Lower lobe of right lung (tissue), 2 donors: ENCODE results near the gene PRIMPOL. TPM values are rescaled to one million over a fixed set of nuclear protein-coding genes. Genes with fewer than 3 reads are reported as not detected.

Experiments used
- ATAC-seq, 2 donors: fragments of 200-7000 bp; cut with Tn5 transposase; one replicate each; pipeline ENCODE4 v1.9.1; 2020 to 2022; ENCODE audit warnings: mild to moderate bottlenecking in 2 of 2, moderate library complexity in 2 of 2
- DNase-seq: peaks from one replicate; pipeline ENCODE4 v3.0.0-alpha.2; 2020
- H3K27ac ChIP-seq: fragments of 200-600 bp; one replicate; pipeline ENCODE4 v1.8.0; 2022
- H3K27me3 ChIP-seq: fragments of 200-600 bp; one replicate; pipeline ENCODE4 v1.8.0; 2022; ENCODE audit warnings: low read depth
- H3K36me3 ChIP-seq: fragments of 200-600 bp; one replicate; pipeline ENCODE4 v1.8.0; 2022; ENCODE audit warnings: mild to moderate bottlenecking
- H3K4me1 ChIP-seq: fragments of 200-600 bp; one replicate; pipeline ENCODE4 v1.8.0; 2022
- H3K4me3 ChIP-seq: fragments of 200-600 bp; one replicate; pipeline ENCODE4 v1.8.0; 2022; ENCODE audit warnings: mild to moderate bottlenecking
- H3K9me3 ChIP-seq: fragments of 200-600 bp; one replicate; pipeline ENCODE4 v1.8.0; 2022
- intact Hi-C: fragments of 100-400 bp; cut with DNase I; formaldehyde crosslinking; loops from one replicate; pipeline ENCODE4 v1.11.0; 2022
- total RNA-seq: library from RNA; stranded (reverse); fragmentation: NEBNext Ultra II Directional; extraction: Animal tissue kit (Norgen Biotek cat#: 25700); gene quantifications from one replicate; pipeline ENCODE4 v1.2.1, GENCODE V29; 2021
- TF ChIP-seq, protein P1 (sequence below): fragments of 200-600 bp; IDR thresholded peaks from one replicate; pipeline ENCODE4 v1.8.0; 2022; ENCODE audit warnings: antibody characterized with exemption, mild to moderate bottlenecking
- donor health status: DM: no; HTN: yes; CAD: no; lungs with severe emphysema.

PRIMPOL gene
- total RNA-seq, 1 donor from 2014 or later: 14.0 TPM

DNA sequence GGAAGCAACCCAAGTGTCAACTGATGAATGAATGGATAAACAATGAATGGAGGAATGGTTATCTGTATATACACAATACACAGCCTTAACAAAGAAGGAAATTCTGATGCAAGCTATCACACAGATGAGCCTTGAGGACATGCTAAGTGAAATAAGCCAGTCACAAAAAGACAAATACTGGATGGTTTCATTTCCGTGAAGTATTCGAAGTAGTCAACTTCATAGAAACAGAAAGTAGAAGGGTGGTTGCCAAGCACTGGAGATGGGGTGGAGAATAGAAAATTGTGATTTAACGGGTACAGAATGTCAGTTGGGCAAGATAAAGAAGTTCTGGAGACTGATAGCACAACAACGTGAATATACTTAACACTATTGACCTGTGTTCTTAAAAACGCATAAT lies 56.2 kb downstream of the PRIMPOL start:
- DNase-seq (no peak), ATAC-seq (peak in 1 of 2 donors; percentile 68)
- Histone ChIP-seq H3K36me3 (no peaks in the 10 kb centered on the region), H3K9me3 (no peaks in the 10 kb centered on the region), H3K27ac (no peak overlapping the region), H3K4me3 (no peak overlapping the region), H3K4me1 (no peaks in the 10 kb centered on the region), H3K27me3 (no peaks in the 10 kb centered on the region)
- TF ChIP-seq, protein P1, sequence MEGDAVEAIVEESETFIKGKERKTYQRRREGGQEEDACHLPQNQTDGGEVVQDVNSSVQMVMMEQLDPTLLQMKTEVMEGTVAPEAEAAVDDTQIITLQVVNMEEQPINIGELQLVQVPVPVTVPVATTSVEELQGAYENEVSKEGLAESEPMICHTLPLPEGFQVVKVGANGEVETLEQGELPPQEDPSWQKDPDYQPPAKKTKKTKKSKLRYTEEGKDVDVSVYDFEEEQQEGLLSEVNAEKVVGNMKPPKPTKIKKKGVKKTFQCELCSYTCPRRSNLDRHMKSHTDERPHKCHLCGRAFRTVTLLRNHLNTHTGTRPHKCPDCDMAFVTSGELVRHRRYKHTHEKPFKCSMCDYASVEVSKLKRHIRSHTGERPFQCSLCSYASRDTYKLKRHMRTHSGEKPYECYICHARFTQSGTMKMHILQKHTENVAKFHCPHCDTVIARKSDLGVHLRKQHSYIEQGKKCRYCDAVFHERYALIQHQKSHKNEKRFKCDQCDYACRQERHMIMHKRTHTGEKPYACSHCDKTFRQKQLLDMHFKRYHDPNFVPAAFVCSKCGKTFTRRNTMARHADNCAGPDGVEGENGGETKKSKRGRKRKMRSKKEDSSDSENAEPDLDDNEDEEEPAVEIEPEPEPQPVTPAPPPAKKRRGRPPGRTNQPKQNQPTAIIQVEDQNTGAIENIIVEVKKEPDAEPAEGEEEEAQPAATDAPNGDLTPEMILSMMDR: no peak
- intact Hi-C loops: no loop called here

DNA sequence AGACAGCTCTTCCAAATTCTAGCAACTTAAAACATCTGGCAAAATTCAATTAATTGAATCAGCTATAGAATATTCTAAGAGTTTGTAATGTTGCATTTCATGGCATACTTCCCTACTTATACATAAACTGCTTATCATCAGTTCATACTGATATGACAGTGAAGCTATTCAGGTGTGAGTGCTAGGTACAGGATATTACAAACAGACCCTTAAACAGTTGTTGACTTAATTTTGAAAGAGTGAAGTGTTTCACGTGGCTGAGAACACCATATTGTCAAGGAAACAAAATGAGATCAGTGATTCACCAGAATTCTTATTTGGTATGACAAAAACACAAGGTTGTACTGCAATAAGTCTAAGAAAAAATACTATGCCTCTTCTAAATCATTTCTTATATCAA lies 56.9 kb downstream of the PRIMPOL start:
- Histone ChIP-seq H3K9me3 (no peaks in the 10 kb centered on the region), H3K27ac (no peak overlapping the region), H3K4me1 (no peaks in the 10 kb centered on the region), H3K27me3 (no peaks in the 10 kb centered on the region), H3K36me3 (no peaks in the 10 kb centered on the region), H3K4me3 (no peak overlapping the region)
- TF ChIP-seq, protein P1: no peak
- no peak for ATAC-seq
- intact Hi-C loops: no loop called here
- DNase-seq: no peak

DNA sequence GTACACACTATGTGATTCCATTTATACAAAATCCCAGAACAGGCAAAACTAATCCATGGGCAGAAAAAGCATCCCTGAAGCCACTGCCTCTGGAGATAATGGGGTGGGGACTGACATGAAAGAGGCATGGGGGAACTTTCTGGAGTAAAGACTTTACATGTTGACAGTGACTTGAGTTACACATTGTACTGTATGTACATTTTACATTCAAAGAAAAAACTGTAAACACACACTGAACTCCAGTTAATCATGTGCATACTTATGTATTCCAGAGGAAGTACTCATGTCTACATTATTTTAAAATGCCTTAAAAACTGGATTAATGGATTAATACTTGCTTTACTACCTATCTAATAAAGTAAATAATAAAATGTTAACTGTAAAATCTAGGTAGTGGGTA lies 62.8 kb downstream of the PRIMPOL start:
- no peaks in the 10 kb centered on the region for H3K27me3 ChIP-seq
- ATAC-seq (no peak), DNase-seq (no peak)
- no peaks in the 10 kb centered on the region for H3K36me3 ChIP-seq
- intact Hi-C loops: no loop called here
- H3K9me3 ChIP-seq: no peaks in the 10 kb centered on the region
- H3K4me3 ChIP-seq: no peak overlapping the region
- no peak overlapping the region for H3K27ac ChIP-seq
- no peaks in the 10 kb centered on the region for H3K4me1 ChIP-seq
- TF ChIP-seq, protein P1: no peak

DNA sequence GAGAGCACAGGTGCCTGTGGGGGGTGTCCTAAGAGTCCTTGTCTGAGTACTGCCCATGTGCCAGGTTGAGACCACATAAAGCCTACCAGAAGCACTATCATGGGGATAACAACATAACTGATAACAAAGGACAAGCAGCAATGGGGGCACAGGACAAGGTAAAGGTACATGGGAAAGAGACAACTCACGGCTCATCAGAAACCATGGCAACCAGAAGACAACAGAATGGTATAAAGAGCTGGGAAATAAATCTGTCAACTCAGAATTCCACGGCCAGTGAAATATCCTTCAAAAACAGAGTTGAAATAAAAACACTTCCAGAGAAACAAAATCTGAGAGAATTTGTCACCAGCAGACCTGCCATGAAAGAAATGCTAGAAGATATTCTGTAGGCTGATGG lies 64.3 kb downstream of the PRIMPOL start:
- H3K27ac ChIP-seq: no peak overlapping the region
- no peak for DNase-seq
- H3K4me1 ChIP-seq: no peaks in the 10 kb centered on the region
- no peaks in the 10 kb centered on the region for H3K27me3 ChIP-seq
- no peak overlapping the region for H3K4me3 ChIP-seq
- H3K36me3 ChIP-seq: no peaks in the 10 kb centered on the region
- intact Hi-C loops: no loop called here
- TF ChIP-seq, protein P1: no peak
- no peak for ATAC-seq
- no peaks in the 10 kb centered on the region for H3K9me3 ChIP-seq

DNA sequence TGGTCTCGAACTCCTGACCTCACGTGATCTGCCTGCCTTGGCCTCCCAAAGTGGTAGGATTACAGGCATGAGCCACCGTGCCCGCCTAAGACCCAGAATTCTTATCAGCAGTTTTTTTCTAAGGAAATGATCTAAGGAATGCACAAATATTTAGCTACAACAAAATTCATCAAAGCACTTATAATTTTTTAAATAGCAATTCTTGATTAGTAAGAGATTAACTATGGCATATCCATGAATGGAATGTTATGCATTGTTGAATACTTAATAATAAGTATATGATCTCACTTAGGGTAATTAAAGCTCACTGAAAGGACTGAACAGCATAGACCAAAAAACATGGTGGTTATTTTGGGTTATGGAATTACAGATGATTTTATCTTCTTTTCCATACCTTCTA lies 66.0 kb downstream of the PRIMPOL start:
- Histone ChIP-seq H3K4me3 (no peak overlapping the region), H3K9me3 (no peaks in the 10 kb centered on the region), H3K4me1 (no peaks in the 10 kb centered on the region), H3K27me3 (no peaks in the 10 kb centered on the region), H3K27ac (no peak overlapping the region), H3K36me3 (no peaks in the 10 kb centered on the region)
- TF ChIP-seq, protein P1: no peak
- DNase-seq: no peak
- intact Hi-C loops: no loop called here
- ATAC-seq: peak in 1 of 2 donors; percentile 37

DNA sequence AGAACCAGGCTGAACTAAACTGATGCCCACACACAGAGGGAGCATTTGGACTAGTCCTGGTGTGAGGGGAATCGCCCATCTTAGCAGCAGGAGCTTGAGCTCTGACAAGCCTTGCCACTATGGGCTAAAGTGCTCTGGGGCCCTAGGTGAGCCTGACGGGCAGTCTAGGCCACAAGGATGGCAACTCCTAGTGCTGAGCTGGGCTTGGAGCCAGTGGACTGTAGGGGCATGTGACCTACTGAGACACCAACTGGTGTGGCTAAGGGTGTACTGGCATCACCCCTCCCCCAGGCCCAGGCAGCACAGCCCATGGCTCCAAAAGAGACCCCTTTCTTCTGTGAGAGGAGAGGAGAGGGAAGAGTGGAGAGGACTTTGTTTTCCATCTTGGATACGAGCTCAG lies 69.9 kb downstream of the PRIMPOL start:
- Histone ChIP-seq H3K4me3 (no peak overlapping the region), H3K27me3 (no peaks in the 10 kb centered on the region), H3K27ac (no peak overlapping the region), H3K9me3 (no peaks in the 10 kb centered on the region), H3K4me1 (no peaks in the 10 kb centered on the region), H3K36me3 (no peaks in the 10 kb centered on the region)
- TF ChIP-seq, protein P1: no peak
- intact Hi-C loops: no loop called here
- ATAC-seq (no peak), DNase-seq (no peak)
